GM23338 (cell line): ENCODE data around the gene NRROS.

ENCODE experiments used
- CTCF ChIP-seq, 2 experiments: fragments of 200-600 bp in 1 of 2; sonication (generic) in 1 of 2; conservative IDR thresholded peaks; 2 replicates each; pipeline versions ENCODE4 v1.5.1 to v1.6.1; 2016 to 2017; ENCODE audit warnings: antibody characterized with exemption in 2 of 2, low read depth in 2 of 2, mild to moderate bottlenecking in 2 of 2, moderate library complexity in 1 of 2
- EZH2 ChIP-seq: fragments of 200-600 bp; sonication (generic); IDR thresholded peaks from one replicate; pipeline ENCODE4 v1.8.0; 2017; ENCODE audit warnings: antibody characterized with exemption, mild to moderate bottlenecking, low read depth; ENCODE audit not compliant: unreplicated experiment
- POLR2AphosphoS5 ChIP-seq: IDR thresholded peaks from 2 replicates; pipeline ENCODE4 v1.6.1; 2016; ENCODE audit warnings: antibody characterized with exemption, low read depth
- ZNF114 ChIP-seq: fragments of 250-450 bp; sonication (Bioruptor Pico); IDR thresholded peaks from 2 replicates; pipeline ENCODE4 v1.5.0; 2020; ENCODE audit warnings: mild to moderate bottlenecking, moderate library complexity
- TF ChIP-seq, protein P1 (sequence below): IDR thresholded peaks from 2 replicates; pipeline ENCODE4 v1.6.1; 2016; ENCODE audit warnings: antibody characterized with exemption

DNA sequence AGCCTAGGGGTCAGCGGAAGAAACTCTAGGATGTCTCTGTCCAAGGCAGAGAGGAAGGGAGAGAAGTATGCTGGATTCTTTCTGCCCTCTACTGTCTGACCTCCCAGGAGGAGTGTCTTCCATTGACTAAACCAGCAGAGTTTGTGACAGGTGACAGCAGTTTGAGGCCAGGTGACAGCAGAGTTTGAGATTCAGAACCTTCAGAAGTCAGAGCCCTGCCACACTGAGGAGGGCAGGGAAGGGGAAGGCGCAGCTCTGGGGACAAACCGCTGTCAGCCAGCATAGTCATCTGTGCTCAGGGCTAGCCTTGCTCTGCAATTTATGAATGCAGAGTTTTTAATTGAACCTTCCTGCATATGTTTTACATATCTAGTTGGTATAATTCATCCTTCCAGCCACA, 12.3 kb downstream of the NRROS start:
- TF ChIP-seq CTCF (conservative IDR thresholded peaks at IDR 0.05; ENCODE audit: low read depth in 2 of 2) (peak in 1 of 2 experiments; percentile 32; a peak in 2 of 4 replicates), ZNF114 (CRISPR knock-in tag) (no peak), POLR2AphosphoS5 (no peak), EZH2 (no peak)
- TF ChIP-seq, protein P1, sequence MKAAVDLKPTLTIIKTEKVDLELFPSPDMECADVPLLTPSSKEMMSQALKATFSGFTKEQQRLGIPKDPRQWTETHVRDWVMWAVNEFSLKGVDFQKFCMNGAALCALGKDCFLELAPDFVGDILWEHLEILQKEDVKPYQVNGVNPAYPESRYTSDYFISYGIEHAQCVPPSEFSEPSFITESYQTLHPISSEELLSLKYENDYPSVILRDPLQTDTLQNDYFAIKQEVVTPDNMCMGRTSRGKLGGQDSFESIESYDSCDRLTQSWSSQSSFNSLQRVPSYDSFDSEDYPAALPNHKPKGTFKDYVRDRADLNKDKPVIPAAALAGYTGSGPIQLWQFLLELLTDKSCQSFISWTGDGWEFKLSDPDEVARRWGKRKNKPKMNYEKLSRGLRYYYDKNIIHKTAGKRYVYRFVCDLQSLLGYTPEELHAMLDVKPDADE = no peak
